Thoracic aorta (tissue), 2 donors: ENCODE results near the gene FARP1. TPM values are rescaled to one million over a fixed set of nuclear protein-coding genes. Genes with fewer than 3 reads are reported as not detected.

Experiments
- ATAC-seq: fragments of 150-250 bp; one replicate; pipeline ENCODE4 v1.8.0; 2017; ENCODE audit warnings: low read depth; ENCODE audit not compliant: insufficient number of reproducible peaks, low FRiP score
- DNase-seq: peaks from one replicate; pipeline ENCODE4 v3.0.0-alpha.2; 2020; ENCODE audit warnings: low spot score
- H3K27ac ChIP-seq, 2 donors: fragments of 200-600 bp; sonication (generic); 1 replicate in 1 of 2; 2 replicates in 1 of 2; pipeline ENCODE4 v1.5.1; 2016; ENCODE audit warnings: mild to moderate bottlenecking in 2 of 2, moderate library complexity in 2 of 2
- H3K27me3 ChIP-seq: fragments of 200-600 bp; sonication (generic); replicated peaks from 2 replicates; pipeline ENCODE4 v1.6.0; 2016; ENCODE audit warnings: mild to moderate bottlenecking; ENCODE audit not compliant: insufficient read depth
- H3K36me3 ChIP-seq: fragments of 200-600 bp; sonication (generic); one replicate; pipeline ENCODE4 v1.5.1; 2016
- H3K4me1 ChIP-seq, 2 donors: fragments of 200-600 bp; sonication (generic); 1 replicate in 1 of 2; 2 replicates in 1 of 2; pipeline versions ENCODE4 v1.5.1 to v1.6.0; 2016; ENCODE audit warnings: low read depth in 2 of 2, mild to moderate bottlenecking in 1 of 2; ENCODE audit not compliant: control insufficient read depth in 1 of 2
- H3K4me3 ChIP-seq: fragments of 200-600 bp; sonication (generic); 2 replicates; pipeline ENCODE4 v1.5.1; 2016; ENCODE audit warnings: mild to moderate bottlenecking
- H3K9me3 ChIP-seq: fragments of 200-600 bp; sonication (generic); 2 replicates; pipeline ENCODE4 v1.5.1; 2016
- total RNA-seq, 2 donors: library from RNA; depleted of rRNA; stranded (reverse); fragments of >200 nt; gene quantifications; one replicate each; pipeline versions ENCODE4 v1.1.0 to v1.2.3, GENCODE V29; 2016
- TF ChIP-seq, protein P1 (sequence below): fragments of 200-600 bp; sonication (generic); IDR thresholded peaks from one replicate; pipeline ENCODE4 v1.5.1; 2019; ENCODE audit warnings: antibody characterized with exemption

Gene FARP1
- total RNA-seq, 2 donors from 2014 or later = 17.6 to 30.3 TPM

DNA sequence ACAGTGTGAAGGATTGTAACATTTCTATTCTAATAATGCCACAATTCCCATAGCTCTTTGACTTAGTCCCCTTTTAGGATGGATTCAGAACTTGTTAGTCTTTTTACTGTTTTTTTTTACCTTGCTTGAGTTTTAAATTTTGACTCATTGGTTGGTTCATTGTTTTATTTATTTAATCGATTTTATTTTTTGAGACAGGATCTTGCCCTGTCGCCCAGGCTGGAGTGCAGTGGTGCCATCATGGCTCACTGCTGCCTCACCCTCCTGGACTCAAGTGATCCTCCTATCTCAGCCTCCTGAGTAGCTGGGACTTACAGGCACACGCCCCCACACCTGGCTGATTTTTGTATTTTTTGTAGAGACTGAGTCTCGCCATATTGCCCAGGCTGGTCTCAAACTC, 39.3 kb downstream of the FARP1 start:
- TF ChIP-seq, protein P1, sequence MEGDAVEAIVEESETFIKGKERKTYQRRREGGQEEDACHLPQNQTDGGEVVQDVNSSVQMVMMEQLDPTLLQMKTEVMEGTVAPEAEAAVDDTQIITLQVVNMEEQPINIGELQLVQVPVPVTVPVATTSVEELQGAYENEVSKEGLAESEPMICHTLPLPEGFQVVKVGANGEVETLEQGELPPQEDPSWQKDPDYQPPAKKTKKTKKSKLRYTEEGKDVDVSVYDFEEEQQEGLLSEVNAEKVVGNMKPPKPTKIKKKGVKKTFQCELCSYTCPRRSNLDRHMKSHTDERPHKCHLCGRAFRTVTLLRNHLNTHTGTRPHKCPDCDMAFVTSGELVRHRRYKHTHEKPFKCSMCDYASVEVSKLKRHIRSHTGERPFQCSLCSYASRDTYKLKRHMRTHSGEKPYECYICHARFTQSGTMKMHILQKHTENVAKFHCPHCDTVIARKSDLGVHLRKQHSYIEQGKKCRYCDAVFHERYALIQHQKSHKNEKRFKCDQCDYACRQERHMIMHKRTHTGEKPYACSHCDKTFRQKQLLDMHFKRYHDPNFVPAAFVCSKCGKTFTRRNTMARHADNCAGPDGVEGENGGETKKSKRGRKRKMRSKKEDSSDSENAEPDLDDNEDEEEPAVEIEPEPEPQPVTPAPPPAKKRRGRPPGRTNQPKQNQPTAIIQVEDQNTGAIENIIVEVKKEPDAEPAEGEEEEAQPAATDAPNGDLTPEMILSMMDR = no peak
- Histone ChIP-seq H3K4me1 (peaks cover 0 to 20% of the 10 kb centered on the region in 2 donors), H3K9me3 (no peaks in the 10 kb centered on the region), H3K36me3 (no peaks in the 10 kb centered on the region), H3K27ac (no peak overlapping the region), H3K4me3 (no peak overlapping the region), H3K27me3 (no peaks in the 10 kb centered on the region)
- no peak for DNase-seq
- ATAC-seq = no peak

- H3K27me3 ChIP-seq = no peaks in the 10 kb centered on the region
- ATAC-seq (no peak), DNase-seq (no peak)
- no peak overlapping the region for H3K4me3 ChIP-seq
- H3K9me3 ChIP-seq = no peaks in the 10 kb centered on the region
- no peaks in the 10 kb centered on the region for H3K36me3 ChIP-seq
- TF ChIP-seq, protein P1 = no peak
- H3K4me1 ChIP-seq = peaks cover 0 to 23% of the 10 kb centered on the region in 2 donors
- H3K27ac ChIP-seq = no peak overlapping the region
Observed at GRCh38 chr13:98182589-98182988, 39.7 kb downstream of the FARP1 start.

- H3K27me3 ChIP-seq = no peaks in the 10 kb centered on the region
- no peak for ATAC-seq
- H3K27ac ChIP-seq = no peak overlapping the region
- H3K9me3 ChIP-seq = no peaks in the 10 kb centered on the region
- no peak overlapping the region for H3K4me3 ChIP-seq
- no peak for DNase-seq
- H3K4me1 ChIP-seq = peaks cover 0 to 23% of the 10 kb centered on the region in 2 donors
- TF ChIP-seq, protein P1 = no peak
- H3K36me3 ChIP-seq = no peaks in the 10 kb centered on the region
Observed at GRCh38 chr13:98184792-98185191, 41.9 kb downstream of the FARP1 start.

DNA sequence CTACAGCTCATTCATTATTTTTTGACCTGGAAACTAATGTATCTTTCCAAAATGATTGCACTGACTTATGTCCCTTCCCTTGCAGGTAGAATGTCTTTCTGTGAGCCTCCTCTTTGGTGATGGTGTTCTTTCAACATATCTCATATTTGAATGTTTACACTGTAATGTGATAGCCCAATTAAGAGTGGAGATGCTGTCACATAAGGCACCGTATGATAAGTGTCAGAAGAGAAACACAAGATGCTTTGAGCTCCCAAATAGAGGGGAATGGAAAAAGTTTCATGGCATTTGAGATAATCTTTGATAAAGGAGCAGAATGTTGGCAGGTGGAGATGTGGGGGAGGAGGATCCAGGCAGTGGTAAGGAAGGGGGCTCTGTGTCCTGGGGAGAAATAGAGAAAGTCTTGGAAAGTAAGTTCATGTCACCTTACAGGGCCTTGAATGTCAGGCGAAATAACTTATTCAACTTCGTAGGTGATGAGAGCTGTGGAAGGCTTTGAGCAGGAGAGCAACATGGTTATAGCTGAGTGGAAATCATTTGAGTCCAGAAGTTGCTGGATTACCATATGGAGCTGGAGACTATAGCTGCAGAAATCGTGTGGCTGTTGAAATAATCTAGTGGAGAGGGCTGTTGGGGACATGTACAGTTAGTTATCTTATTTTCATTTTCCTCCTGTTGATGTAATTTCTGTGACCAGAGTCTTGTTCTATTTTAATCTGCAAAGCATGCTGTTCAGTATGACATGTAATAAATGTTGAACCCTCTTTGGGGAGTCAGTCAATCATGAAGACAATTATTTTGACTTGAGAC, 44.5 kb downstream of the FARP1 start:
- no peak overlapping the region for H3K27ac ChIP-seq
- H3K9me3 ChIP-seq = no peaks in the 10 kb centered on the region
- TF ChIP-seq, protein P1 = no peak
- H3K4me1 ChIP-seq = peaks cover 0 to 19% of the 10 kb centered on the region in 2 donors
- no peak for DNase-seq
- H3K4me3 ChIP-seq = no peak overlapping the region
- ATAC-seq = no peak
- no peaks in the 10 kb centered on the region for H3K27me3 ChIP-seq
- no peaks in the 10 kb centered on the region for H3K36me3 ChIP-seq

GRCh38 chr13:98187965-98188261, 45.0 kb downstream of the FARP1 start:
- no peaks in the 10 kb centered on the region for H3K27me3 ChIP-seq
- DNase-seq (no peak), ATAC-seq (no peak)
- H3K4me1 ChIP-seq = peaks cover 0 to 13% of the 10 kb centered on the region in 2 donors
- no peaks in the 10 kb centered on the region for H3K36me3 ChIP-seq
- H3K27ac ChIP-seq = peak overlapping the region in 1 of 2 donors; percentile 32
- TF ChIP-seq, protein P1 = no peak
- H3K4me3 ChIP-seq = peak overlapping the region; percentile 18
- H3K9me3 ChIP-seq = no peaks in the 10 kb centered on the region
